NCI-H146 treated with DMSO at 0.1 percent for 48 hours (cell line): ENCODE results near the gene TTC9B.
"Not testable (repeated sequence)": the region's sequence is repeated elsewhere in the genome, so short reads cannot be mapped to it uniquely, and the experiment has no call there.

ENCODE experiments used
- DNase-seq: peaks from one replicate; lab custom pipeline; 2025; ENCODE audit not compliant: unreplicated experiment; lab: John Stamatoyannopoulos, UW

Gene TTC9B

GRCh38 chr19:40233811-40234389 lies 15.7 kb upstream of the TTC9B start:
- DNase-seq = no peak

- no peak for DNase-seq
Measured at GRCh38 chr19:40232949-40233810, 15.0 kb upstream of the TTC9B start.

- no peak for DNase-seq
Measured at GRCh38 chr19:40232479-40232878, 14.3 kb upstream of the TTC9B start.

- no peak for DNase-seq
Measured at GRCh38 chr19:40231544-40232424, 13.6 kb upstream of the TTC9B start.

- DNase-seq = no peak
Measured at GRCh38 chr19:40231057-40231456, 12.9 kb upstream of the TTC9B start.

- DNase-seq = no peak
Measured at GRCh38 chr19:40229926-40230417, 11.8 kb upstream of the TTC9B start.

- DNase-seq = no peak
Measured at GRCh38 chr19:40229484-40229883, 11.3 kb upstream of the TTC9B start.

GRCh38 chr19:40228863-40229262 lies 10.7 kb upstream of the TTC9B start:
- DNase-seq = no peak

GRCh38 chr19:40228346-40228745 lies 10.2 kb upstream of the TTC9B start:
- DNase-seq = no peak

- DNase-seq = no peak
Measured at GRCh38 chr19:40225440-40226305, 7.5 kb upstream of the TTC9B start.

GRCh38 chr19:40224342-40225150 lies 6.4 kb upstream of the TTC9B start:
- DNase-seq = no peak

GRCh38 chr19:40223135-40223822 lies 5.1 kb upstream of the TTC9B start:
- DNase-seq = peak; percentile 24

- peak; percentile 85 for DNase-seq
Measured at GRCh38 chr19:40221858-40222619, 3.9 kb upstream of the TTC9B start.

GRCh38 chr19:40220674-40221073 lies 2.5 kb upstream of the TTC9B start:
- no peak for DNase-seq

GRCh38 chr19:40219721-40220276 lies 1.6 kb upstream of the TTC9B start:
- no peak for DNase-seq

- not testable (repeated sequence) for DNase-seq
Measured at GRCh38 chr19:40219029-40219428, 845 bp upstream of the TTC9B start.

GRCh38 chr19:40217027-40217810 lies 965 bp downstream of the TTC9B start:
- DNase-seq = peak; percentile 96

- no peak for DNase-seq
Measured at GRCh38 chr19:40216777-40217026, 1.5 kb downstream of the TTC9B start.
